ENCODE results near the gene SLC4A1. TPM values are rescaled to one million over a fixed set of nuclear protein-coding genes. Genes with fewer than 3 reads are reported as not detected.

Gene SLC4A1
- total RNA-seq: not detected

DNA sequence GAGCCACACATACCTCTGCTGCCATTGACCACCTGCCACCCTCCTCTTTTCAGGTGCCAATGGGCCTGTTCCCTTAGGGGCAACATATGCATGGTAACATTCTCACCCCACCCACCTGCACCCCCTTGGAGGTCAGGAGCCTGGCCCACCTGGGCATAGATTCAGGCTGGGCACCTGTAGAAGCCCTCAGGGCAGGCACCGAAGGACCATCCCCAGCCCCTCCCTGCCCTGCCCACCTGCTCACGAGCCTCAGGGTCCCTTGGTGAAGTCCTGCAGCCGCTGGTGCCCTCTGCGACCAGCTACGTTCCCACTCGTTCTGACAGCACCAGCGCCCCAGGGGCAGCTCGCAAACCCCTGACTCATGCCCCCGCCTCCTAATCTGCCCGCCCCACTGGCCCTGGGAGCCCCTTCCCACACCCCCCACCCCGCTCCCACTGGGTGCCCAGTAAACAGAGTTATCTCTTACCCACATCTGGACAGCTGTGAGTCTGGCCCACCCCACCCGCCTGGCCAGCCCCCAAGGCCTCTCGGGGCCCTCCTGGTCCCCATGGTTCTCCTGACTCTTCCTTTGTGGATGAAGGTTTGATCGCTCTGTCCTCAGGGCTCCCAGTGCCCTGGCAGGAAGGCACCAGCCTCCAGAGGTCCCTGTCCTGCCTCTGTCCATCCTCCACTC lies at the start of gene SLC4A1:
Gene SLC4A1, minus strand, starts transcription at position 318 of the 673 bp plus-strand sequence. CDS start 5,269 bp downstream, outside the sequence.
- CTCF ChIA-PET: no interaction called here
- POLR2A ChIA-PET: no interaction called here

DNA sequence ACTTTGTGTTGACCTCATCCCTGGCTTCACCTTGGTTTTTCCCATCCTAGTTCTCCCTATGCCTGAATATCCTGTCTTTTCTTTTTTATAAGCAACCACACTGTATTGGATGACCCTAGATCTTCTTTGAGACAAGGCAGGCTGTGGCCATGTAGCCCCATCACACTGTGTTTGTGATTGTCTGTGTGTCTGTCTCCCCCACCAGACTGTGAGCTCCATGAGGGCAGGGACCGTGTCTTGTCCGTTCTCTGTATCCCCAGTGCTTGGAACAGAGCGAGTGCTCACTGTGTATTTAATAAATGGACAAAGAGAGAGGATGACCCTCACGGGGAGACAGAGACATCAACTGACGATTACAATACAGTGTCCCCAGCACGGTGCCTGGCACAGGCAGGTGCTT lies 49.6 kb upstream of the SLC4A1 start:
- POLR2A ChIA-PET: interaction anchor here (1.1 to 1.7 kb wide), 3 partner anchors 8 to 101 kb away, joined by 3 to 4 read pairs (median 4); partner anchors contain the start of gene GRN

DNA sequence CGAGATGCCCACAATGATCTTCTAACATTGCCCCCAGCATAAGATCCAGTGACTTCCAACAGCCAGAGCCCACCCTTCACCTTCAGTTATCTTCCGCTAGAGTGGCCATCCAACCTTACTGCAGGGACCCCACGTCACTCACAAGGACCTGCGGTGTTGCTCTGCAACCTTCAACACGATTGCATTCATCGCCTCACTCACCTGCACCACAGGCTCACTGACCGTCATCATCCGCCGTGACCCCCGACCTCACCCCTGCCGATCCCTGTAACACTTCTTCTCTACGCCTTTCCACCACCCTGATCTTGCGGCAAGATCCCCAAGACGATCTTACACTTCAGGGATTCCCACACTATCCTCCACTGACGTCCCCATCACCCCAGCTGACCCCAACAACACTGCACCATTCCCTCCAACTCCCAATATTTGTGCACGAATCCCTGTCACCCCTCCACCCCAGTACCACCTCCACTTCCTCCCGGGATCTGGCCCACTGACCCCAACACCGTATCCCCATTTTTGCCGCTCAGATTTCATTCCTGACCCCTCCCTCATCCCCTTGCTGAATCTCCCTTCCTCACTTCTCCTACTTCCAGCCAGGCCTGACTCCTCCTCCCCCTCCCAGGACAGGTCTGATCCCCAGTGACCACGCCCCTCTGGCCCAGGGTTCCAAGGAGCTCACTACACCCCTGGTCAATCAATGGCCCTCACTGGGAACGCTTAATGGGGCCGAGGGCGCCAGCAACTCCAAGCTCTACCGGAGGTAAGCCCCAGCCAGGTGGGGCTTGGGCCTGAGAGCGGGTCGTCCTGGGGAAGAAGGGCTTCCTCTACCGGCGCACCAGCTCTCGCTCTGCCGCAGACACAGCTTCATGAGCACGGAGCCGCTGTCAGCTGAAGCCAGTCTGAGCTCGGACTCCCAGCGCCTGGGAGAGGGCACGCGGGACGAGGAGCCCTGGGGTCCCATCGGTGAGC lies 48.1 kb upstream of the SLC4A1 start:
- ChIA-PET POLR2A (interaction anchor here (0.6 to 1.2 kb wide), 5 partner anchors 9 to 99 kb away, joined by 3 to 8 read pairs (median 3); partner anchors contain the start of gene GRN), CTCF (interaction anchor here (0.6 to 1.4 kb wide), 3 partner anchors 9 to 274 kb away, joined by 3 read pairs; partner anchors contain the start of gene SLC25A39)

More for the DNA sequence above, 49.6 kb upstream of the SLC4A1 start:
- CTCF ChIA-PET: no interaction called here

DNA sequence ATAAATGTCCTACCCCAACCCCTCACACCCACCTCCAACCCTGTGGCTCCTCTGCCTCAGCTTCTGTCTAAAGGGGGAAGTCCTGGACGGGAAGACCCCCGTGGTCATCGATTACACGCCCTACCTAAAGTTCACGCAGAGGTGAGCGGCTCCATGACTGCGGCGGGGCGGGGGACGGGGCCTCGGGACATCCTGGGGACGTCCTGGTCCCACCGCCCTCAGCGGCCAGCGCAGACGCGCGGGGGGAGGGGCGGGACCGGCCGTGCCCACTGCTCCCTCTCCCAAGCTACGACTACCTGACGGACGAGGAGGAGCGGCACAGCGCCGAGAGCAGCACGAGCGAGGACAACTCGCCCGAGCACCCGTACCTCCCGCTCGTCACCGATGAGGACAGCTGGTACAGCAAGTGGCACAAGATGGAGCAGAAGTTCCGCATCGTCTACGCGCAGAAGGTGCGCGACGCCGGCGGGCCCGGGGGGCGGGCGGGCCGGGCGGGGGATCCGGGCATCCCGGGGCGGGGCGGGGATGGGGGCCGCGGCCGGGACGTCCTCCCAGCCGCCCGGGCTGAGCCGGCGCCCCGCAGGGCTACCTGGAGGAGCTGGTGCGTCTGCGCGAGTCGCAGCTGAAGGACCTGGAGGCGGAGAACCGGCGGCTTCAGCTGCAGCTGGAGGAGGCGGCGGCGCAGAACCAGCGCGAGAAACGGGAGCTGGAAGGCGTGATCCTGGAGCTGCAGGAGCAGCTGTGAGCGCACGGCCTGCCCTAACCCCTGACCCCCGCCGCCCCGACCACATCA lies 47.1 kb upstream of the SLC4A1 start:
- ChIA-PET POLR2A (interaction anchor here (0.6 to 0.9 kb wide), 2 partner anchors 10 to 98 kb away, joined by 3 read pairs; partner anchors contain the start of gene SLC25A39), CTCF (interaction anchor here (1.4 to 1.8 kb wide), 2 partner anchors 104 to 105 kb away, joined by 3 to 5 read pairs; no protein-coding TSS in a partner anchor)

DNA sequence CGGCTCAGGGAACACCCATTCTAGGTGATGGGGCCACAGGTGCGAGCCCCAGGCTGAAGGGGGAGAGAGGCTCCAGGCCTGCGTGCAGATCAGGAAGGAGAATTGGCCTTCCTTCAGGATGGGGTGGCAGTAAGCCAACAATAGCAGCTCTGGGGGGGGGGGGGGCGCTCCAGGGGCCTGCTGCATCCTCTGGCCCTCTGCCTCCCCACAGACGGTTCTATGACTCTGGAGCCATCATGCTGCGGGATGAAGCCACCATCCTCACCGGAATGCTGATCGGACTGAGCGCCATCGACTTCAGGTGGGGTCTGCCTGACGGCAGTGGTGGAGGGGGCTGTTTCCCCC lies 46.6 kb upstream of the SLC4A1 start:
- ChIA-PET POLR2A (interaction anchor here (0.9 kb wide), 1 partner anchor 10 kb away, joined by 3 read pairs; the partner anchor contains the start of gene SLC25A39), CTCF (interaction anchor here (0.7 to 1.8 kb wide), 2 partner anchors 62 to 105 kb away, joined by 3 to 5 read pairs; no protein-coding TSS in a partner anchor)

DNA sequence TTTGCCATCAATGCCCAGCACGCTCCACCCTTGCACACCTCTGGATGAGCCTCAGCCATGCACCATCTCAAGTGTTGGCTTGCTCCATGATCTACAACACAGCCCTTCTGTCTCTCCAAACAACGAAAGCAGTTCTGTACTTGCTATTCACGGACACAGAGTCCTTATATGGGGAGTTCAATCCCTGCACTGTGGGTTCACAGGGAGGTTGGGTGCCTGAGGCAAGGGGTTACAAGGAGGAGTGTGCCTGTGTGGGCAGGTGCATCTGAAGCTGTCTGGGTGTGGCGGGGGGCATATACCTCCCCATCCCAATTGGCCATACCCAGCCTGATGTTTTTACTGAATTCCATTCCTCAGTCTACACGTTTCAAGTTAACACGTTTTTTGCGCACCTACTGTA lies 46.1 kb upstream of the SLC4A1 start:
- POLR2A ChIA-PET: no interaction called here

DNA sequence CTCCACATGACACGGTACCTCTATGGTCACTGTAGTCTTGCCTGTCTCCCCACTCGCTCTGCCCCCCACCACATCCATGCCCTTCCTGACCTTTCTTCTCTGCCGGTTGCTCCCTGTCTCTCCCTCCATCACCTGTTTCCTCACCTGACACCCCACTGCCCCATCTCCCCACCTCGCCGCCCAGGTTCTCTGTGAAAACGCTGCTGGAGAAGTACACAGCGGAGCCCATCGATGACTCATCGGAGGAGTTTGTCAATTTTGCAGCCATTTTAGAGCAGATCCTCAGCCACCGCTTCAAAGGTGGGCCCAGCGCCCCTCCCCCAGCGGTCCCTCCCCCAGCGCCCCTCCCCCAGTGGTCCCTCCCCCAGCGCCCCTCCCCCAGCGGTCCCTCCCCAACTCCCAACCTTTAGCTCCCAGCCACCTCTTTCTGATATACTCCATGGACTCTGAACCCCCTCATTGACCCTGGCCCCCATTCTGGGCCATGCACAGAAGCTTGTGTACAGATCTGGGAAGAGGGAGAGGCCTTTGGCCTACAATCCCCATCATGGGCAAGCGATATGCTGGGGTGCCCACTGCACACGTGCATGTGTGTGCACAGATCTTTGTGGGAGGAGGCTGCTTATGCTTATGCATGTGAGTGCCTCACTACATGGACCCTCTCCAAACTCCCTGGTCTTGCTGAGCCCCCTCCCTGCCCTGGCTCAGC lies 44.6 kb upstream of the SLC4A1 start:
- ChIA-PET CTCF (no interaction called here), POLR2A (no interaction called here)

More for the DNA sequence above, 46.1 kb upstream of the SLC4A1 start:
- CTCF ChIA-PET: interaction anchor here (0.6 to 1.8 kb wide), 4 partner anchors 37 to 507 kb away, joined by 3 to 5 read pairs (median 4); no protein-coding TSS in a partner anchor

DNA sequence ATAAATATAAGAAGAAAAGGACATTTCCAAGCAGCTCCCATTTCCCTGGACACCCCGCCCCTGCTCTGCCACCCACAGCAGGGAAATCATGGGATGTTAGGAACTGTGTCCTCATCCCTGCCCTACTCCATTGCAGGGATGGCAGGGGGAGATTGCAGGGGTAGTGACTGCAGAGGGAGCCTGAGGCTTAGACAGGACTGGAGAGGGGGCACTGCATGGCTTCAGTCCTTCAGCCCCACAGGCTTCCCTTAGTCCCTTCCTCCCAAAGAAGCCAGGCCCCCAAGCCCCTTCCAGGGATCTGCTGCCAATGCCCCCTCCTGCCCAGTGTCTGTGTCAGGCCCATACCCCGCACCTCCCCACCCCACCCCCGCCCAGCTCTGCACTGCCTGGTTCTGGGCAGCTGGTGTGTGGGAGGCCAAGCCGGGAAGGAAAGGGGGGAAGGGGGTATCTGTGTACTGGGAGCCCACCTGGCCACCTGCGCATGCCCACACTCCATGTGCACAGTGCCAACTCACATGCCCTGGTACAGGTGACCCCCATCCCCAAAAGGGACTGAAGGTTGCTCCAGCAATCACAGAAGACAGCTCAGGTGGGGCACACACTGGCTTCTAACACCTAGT lies 43.7 kb upstream of the SLC4A1 start:
- ChIA-PET CTCF (no interaction called here), POLR2A (interaction anchor here (0.5 kb wide), 1 partner anchor 130 kb away, joined by 3 read pairs; no protein-coding TSS in a partner anchor)

DNA sequence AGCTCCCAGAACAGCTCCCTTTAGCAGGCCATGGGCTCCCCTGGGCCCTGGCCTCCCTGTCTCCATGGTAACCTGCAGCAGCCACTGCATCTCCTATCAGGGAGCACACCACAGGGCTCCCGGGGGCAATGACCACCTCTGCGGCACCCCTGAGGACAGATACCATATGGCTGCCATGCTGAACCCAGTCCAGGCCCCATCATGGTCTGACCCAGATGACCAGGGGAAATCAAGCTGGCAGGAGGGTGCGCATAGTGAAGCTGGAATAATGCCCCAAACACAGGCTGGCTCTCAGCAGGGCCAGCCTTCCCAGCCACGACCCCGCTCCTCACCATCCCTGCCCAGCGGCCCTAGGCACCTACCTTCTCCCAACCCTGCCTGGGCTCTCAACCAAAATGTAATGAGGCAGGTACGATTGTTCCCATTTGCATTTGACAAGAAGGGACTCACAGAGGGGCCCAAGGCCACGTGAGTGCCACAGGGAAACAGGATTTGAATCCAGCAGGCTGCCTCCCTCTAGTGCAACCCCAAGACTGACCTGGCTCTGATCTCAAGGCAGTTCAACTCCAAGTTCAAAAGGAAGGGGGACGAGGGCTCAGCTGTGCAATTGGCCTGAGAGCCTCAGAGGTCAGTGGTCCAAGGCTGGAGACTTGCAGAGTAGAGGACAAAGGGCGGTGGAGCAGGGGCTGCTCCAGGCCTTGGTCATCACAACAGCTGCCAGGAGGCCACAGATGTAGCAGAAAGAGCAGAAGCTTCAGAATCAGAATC lies 42.9 kb upstream of the SLC4A1 start:
- ChIA-PET POLR2A (no interaction called here), CTCF (no interaction called here)

DNA sequence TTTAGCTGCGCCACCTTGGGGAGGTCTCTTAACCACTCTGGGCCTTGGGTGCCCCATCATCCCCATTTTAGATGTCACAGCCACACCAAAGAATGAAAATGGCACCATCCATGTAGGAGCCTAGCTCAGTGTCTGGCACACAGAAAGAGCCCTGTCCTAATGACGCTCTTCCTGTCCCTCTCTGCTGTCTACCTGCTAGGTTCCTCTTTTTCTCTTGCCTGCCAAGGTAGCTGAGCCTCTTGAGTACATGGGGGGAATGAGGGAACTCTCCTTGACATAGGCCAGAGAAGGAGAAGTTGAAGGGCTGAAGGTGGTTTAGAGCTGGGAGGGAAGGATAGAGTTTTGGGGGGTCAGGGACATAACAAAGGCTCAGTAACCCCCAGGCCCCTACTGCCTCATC lies 42.3 kb upstream of the SLC4A1 start:
- POLR2A ChIA-PET: no interaction called here
- CTCF ChIA-PET: no interaction called here

DNA sequence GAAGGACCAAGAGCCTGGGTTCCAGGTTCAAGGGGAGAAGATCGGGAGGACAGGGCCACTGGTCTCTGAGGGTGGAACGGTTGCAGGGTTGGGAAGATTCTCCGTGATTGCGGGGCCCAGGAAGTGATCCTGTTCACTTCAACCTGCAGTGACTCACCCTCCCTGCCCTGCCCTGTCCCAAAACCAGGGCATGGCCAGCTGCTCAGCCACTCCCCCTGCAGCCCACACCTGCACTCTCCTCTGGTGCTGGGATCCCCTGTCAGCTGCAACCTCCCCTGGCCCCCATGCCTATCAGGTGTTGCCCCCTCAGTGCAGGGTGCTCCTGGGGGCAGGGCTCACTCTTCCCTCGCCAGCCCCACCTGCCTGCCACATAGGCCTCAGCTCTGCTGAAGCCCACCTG lies 41.5 kb upstream of the SLC4A1 start:
- CTCF ChIA-PET: no interaction called here
- POLR2A ChIA-PET: no interaction called here

DNA sequence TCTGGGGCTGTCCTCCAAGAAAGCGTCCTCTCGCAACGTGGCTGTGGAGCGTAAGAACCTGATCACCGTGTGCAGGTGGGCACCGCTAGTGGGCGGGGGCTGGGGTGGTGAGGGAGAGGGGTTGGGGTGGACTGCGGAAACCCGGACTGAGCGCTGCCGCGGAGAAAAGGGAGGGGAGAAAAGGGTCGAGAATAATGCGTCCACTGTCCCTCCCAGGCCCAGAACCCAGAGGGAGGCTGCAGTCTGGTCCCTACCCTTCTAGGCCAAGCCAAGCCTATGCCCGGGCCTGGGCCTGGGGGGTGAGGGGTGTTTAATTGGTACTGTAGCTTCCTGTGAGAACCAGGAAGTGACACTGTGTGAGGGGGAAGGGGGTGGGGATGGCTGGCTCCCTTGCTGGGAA lies 40.9 kb upstream of the SLC4A1 start:
- CTCF ChIA-PET: interaction anchor here (0.7 kb wide), 1 partner anchor 88 kb away, joined by 3 read pairs; no protein-coding TSS in a partner anchor
- POLR2A ChIA-PET: interaction anchor here (1.0 kb wide), 1 partner anchor 88 kb away, joined by 4 read pairs; no protein-coding TSS in a partner anchor

DNA sequence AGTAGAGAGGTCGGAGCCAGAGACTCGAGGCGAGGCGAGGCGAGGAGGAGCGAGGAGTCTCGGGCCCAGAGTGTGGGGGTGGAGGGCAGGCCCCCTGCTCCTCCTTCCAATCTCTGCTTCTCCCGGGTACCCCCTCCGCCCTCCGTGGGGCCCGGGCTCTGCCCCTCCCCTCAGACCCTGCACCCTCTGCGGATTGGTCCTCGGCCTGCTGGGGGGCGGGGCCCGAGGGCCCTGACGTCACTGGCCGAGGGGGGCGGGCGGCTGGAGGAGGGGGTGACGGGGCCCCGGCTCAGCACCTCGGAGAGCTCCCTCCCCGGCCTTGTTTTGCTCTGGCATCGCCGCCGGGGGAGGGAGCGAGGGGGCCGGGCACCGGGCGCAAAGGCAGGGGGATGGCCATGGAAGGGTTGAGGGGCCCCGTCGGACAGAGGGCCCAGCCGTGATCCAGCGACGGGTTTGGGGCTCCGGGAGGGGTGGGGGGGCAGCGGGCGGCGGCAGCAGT lies 40.4 kb upstream of the SLC4A1 start, which contains the start of gene RUNDC3A:
Gene RUNDC3A, plus strand, starts transcription at position 282 of the 499 bp plus-strand sequence. CDS start 232 bp downstream, outside the sequence.
- POLR2A ChIA-PET: interaction anchor here (0.6 to 1.0 kb wide), 2 partner anchors 87 to 90 kb away, joined by 3 to 4 read pairs; no protein-coding TSS in a partner anchor
- CTCF ChIA-PET: interaction anchor here (0.7 kb wide), 1 partner anchor 87 kb away, joined by 3 read pairs; no protein-coding TSS in a partner anchor

DNA sequence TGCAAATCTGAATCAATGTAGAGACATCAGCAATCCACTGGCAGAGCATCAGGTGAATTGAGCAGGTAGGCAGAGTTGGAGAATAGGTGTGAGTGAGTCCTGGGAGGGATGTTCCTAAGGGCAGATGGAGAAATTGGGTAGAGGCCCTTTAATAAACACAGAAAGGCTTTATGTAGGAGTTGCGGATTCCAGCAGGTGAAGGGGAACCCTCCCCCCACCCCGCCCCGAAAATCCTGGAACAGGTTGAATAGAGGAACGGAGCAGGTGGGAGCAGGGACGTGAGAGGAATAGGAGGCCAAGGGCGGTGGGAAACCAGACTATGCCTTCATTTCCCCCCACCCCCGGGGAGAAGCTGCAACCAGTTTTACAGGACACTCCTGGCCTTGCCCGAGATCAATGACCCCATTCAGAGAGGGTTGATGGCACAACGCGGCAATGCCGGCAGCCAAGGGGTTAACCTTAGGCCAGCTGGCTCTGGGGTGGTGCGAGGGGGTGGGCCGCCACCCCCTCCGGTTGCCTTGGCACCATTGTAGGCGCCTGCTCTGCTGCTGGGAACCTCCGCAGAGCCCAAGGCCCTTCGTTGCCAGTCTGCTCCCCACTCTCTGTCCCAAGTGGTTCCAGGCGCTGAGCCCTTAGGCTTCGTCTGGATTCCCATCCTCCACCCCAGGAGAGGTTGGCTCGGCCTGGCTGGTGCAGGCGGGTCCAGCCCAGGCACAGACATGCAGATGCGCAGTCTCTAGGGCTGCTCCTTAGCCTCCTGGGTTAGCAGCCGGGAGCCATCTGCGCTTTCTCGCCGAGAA lies 39.7 kb upstream of the SLC4A1 start:
- POLR2A ChIA-PET: interaction anchor here (0.6 to 1.0 kb wide), 2 partner anchors 86 to 89 kb away, joined by 3 to 4 read pairs; no protein-coding TSS in a partner anchor
- CTCF ChIA-PET: no interaction called here

DNA sequence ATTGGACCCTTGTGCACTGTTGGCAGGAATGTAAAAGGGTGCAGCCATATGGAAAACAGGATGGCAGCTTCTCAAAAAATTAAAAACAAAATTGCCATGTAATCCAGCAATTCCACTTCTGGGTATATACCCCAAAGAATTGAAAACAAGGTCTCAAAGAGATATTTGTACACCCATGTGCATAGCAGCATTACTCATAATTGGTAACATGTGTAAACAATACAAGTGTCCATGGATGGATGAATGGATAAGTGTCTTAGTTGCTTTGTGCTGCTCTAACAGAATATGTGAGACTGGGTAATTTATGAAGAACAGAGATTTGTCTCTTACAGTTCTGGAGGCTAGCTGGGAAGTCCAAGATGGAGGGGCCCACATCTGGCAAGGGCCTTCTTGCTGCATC lies 36.7 kb upstream of the SLC4A1 start:
- POLR2A ChIA-PET: no interaction called here
- CTCF ChIA-PET: interaction anchor here (0.9 kb wide), 1 partner anchor 83 kb away, joined by 3 read pairs; no protein-coding TSS in a partner anchor

DNA sequence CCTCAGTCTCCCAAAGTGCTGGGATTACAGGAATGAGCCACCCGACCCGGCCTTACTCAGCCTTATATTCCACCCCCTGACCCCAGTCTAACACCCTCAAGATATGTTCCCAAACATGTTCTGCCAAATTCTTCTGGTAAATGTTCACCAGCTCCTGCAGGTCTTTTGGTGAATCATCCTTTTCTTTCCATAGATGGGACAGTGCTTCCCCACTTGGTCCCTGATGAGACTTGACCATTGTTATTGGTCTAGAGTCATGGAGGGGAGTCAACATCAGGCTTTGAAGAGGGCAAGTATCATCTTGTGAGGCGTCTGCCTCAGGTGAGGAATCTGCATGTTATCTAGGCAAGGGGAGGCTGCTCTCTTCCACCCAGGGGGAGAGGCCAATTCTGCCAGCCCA lies 30.0 kb upstream of the SLC4A1 start:
- POLR2A ChIA-PET: no interaction called here
- CTCF ChIA-PET: no interaction called here
